Neural progenitor cell (in vitro differentiated cells): ENCODE results near the gene NEGR1.

Experiments used
- EZH2 ChIP-seq: fragments of 200-600 bp; sonication (generic); IDR thresholded peaks from 2 replicates; pipeline ENCODE4 v1.6.1; 2017; ENCODE audit warnings: antibody characterized with exemption, mild to moderate bottlenecking, moderate library complexity
- EZH2phosphoT487 ChIP-seq: fragments of 200-600 bp; sonication (generic); IDR thresholded peaks from 2 replicates; pipeline ENCODE4 v1.6.1; 2017; ENCODE audit warnings: antibody characterized with exemption
- TF ChIP-seq, protein P1 (sequence below): fragments of 200-600 bp; sonication (generic); IDR thresholded peaks from 2 replicates; pipeline ENCODE4 v1.5.1; 2017; ENCODE audit warnings: antibody characterized with exemption, mild to moderate bottlenecking

GRCh38 chr1:71882637-71883036, 399.7 kb downstream of the NEGR1 start:
- TF ChIP-seq, protein P1, sequence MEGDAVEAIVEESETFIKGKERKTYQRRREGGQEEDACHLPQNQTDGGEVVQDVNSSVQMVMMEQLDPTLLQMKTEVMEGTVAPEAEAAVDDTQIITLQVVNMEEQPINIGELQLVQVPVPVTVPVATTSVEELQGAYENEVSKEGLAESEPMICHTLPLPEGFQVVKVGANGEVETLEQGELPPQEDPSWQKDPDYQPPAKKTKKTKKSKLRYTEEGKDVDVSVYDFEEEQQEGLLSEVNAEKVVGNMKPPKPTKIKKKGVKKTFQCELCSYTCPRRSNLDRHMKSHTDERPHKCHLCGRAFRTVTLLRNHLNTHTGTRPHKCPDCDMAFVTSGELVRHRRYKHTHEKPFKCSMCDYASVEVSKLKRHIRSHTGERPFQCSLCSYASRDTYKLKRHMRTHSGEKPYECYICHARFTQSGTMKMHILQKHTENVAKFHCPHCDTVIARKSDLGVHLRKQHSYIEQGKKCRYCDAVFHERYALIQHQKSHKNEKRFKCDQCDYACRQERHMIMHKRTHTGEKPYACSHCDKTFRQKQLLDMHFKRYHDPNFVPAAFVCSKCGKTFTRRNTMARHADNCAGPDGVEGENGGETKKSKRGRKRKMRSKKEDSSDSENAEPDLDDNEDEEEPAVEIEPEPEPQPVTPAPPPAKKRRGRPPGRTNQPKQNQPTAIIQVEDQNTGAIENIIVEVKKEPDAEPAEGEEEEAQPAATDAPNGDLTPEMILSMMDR = no peak
- TF ChIP-seq EZH2 (no peak), EZH2phosphoT487 (no peak)
